Stimulated activated CD4-positive, alpha-beta T cell treated with anti-CD3 and anti-CD28 coated beads, Interleukin-15, amount 100 ng/mL, for 48 hours (primary cell): Measurements from ENCODE around the gene FSTL3.
"Not testable (repeated sequence)": the region's sequence is repeated elsewhere in the genome, so short reads cannot be mapped to it uniquely, and the experiment has no call there.

ENCODE experiments used
- DNase-seq, 2 donors: peaks; one replicate each; pipeline ENCODE4 v3.0.0-alpha.2; 2020; ENCODE audit warnings: low read depth in 2 of 2

Gene FSTL3

GRCh38 chr19:682678-683320, 6.6 kb downstream of the FSTL3 start:
- no peak for DNase-seq

GRCh38 chr19:685454-685931, 9.3 kb downstream of the FSTL3 start:
- no peak for DNase-seq

- no peak for DNase-seq
Measured at GRCh38 chr19:686589-687297, 10.6 kb downstream of the FSTL3 start.

- DNase-seq, result no peak
Measured at GRCh38 chr19:687569-688166, 11.5 kb downstream of the FSTL3 start.

- DNase-seq, result no peak
Measured at GRCh38 chr19:688214-688613, 12.0 kb downstream of the FSTL3 start.

- DNase-seq, result no peak
Measured at GRCh38 chr19:688992-689391, 12.8 kb downstream of the FSTL3 start.

GRCh38 chr19:690203-690602, 14.0 kb downstream of the FSTL3 start:
- DNase-seq, result no peak

- DNase-seq, result no peak
Measured at GRCh38 chr19:694481-695351, 18.5 kb downstream of the FSTL3 start.

- no peak for DNase-seq
Measured at GRCh38 chr19:695352-695949, 19.3 kb downstream of the FSTL3 start, which contains the start of gene PRSS57. Gene PRSS57, minus strand, starts transcription at chr19:695452. Its CDS starts 22 bp downstream, at chr19:695430.

- not testable (repeated sequence) for DNase-seq
Measured at GRCh38 chr19:698529-698928, 22.3 kb downstream of the FSTL3 start.

- DNase-seq, result not testable (repeated sequence)
Measured at GRCh38 chr19:699885-700284, 23.7 kb downstream of the FSTL3 start.

GRCh38 chr19:702847-703246, 26.7 kb downstream of the FSTL3 start:
- DNase-seq, result not testable (repeated sequence)

- DNase-seq, result no peak
Measured at GRCh38 chr19:703329-703650, 27.1 kb downstream of the FSTL3 start.

GRCh38 chr19:703651-704446, 27.7 kb downstream of the FSTL3 start:
- DNase-seq, result peak; percentile 63 to 79

- DNase-seq, result no peak
Measured at GRCh38 chr19:704447-704741, 28.2 kb downstream of the FSTL3 start.

GRCh38 chr19:708154-709143, 32.3 kb downstream of the FSTL3 start, which contains the start of gene PALM:
Gene PALM, plus strand, starts transcription at chr19:708935. Its CDS starts 212 bp downstream, at chr19:709147.
- no peak for DNase-seq

- DNase-seq, result no peak
Measured at GRCh38 chr19:709196-709964, 33.2 kb downstream of the FSTL3 start.

GRCh38 chr19:709965-710571, 33.9 kb downstream of the FSTL3 start:
- DNase-seq, result no peak
